ENCODE measurements around the gene CPLX4.

CPLX4 gene

DNA sequence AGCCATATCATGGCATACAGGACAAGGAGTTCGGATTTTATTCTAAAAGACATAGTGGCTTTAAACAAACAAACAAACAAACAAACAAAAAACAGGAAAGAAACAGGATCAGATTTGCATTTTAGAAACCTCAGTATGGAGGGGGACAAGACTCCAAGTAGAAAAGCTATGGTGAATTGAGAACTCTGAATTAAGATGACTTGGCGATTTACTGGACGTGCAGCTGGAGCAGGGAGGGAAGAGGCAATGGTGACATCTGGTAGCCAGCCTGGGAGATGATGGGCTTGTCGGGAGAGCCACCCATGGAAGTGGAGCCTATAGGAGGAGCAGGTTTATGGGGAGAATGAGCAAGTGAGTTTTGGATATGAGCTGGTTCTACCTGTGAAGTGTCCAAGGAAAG lies 13.2 kb downstream of the CPLX4 start:
- DNase-seq (ENCODE audit: insufficient read length) (no peak), FAIRE-seq (no peak)
- TF ChIP-seq TAF1 (IDR thresholded peaks at IDR 0.05; ENCODE audit: borderline replicate concordance, low read depth, low read length) (no peak), POLR2A (IDR thresholded peaks at IDR 0.05; ENCODE audit: low read depth, low read length) (no peak), POLR2AphosphoS5 (IDR thresholded peaks at IDR 0.05; ENCODE audit: low read depth, low read length) (no peak)

DNA sequence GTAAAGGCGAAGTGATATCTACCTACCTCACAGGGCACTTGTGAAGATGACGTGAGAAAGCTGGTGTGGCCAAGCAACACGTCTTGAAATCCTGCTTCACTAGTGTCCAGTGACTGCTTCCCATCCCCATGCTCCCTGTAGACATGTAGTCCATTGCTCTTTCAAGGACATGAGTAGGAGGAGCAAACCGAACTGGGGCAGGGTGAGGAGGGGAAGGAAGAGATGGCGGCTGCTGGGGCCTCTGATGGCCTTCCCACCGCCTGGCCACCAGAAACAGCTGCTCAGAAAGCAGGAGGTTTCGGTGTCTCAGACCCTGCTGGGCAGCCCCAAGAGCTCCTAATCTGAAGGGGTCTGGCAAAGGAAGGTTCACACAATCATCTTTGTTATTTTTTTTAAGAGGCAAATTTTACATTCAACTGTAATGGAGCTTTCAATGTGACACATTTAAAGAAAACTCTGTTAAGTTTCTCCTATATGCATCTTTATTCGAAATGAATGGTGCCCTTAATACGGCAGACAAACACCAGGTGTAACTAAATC lies 14.7 kb downstream of the CPLX4 start:
- FAIRE-seq (no peak), DNase-seq (ENCODE audit: insufficient read length) (no peak)
- TF ChIP-seq TAF1 (IDR thresholded peaks at IDR 0.05; ENCODE audit: borderline replicate concordance, low read depth, low read length), result no peak
- TF ChIP-seq POLR2AphosphoS5 (IDR thresholded peaks at IDR 0.05; ENCODE audit: low read depth, low read length), result no peak
- no peak for TF ChIP-seq POLR2A (IDR thresholded peaks at IDR 0.05; ENCODE audit: low read depth, low read length)

GRCh38 chr18:59303006-59303405 lies 15.4 kb downstream of the CPLX4 start:
- DNase-seq (ENCODE audit: insufficient read length) (no peak), FAIRE-seq (no peak)
- TF ChIP-seq POLR2A (IDR thresholded peaks at IDR 0.05; ENCODE audit: low read depth, low read length), result no peak
- TF ChIP-seq POLR2AphosphoS5 (IDR thresholded peaks at IDR 0.05; ENCODE audit: low read depth, low read length), result no peak
- TF ChIP-seq TAF1 (IDR thresholded peaks at IDR 0.05; ENCODE audit: borderline replicate concordance, low read depth, low read length), result no peak

DNA sequence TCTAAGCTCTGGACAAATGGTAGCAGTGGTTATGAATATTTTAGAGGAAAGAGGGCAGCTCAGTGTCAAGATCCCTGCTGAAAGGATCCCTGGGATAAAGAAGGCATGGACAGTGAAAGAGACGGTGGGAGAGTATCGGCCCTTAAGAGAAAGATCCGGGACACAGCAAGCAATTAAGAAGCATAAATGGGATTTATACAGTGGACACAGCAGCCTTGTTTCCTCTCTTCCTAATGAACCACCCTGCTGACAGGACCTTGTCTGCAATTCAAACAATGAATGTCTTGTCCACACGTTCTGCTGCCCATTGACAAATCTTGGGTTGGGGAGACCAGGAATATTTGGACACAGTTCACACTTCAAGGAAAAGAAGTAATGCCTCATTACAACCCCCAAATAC lies 16.5 kb downstream of the CPLX4 start:
- no peak for FAIRE-seq
- TF ChIP-seq POLR2AphosphoS5 (IDR thresholded peaks at IDR 0.05; ENCODE audit: low read depth, low read length) (no peak), POLR2A (IDR thresholded peaks at IDR 0.05; ENCODE audit: low read depth, low read length) (no peak)
- DNase-seq (ENCODE audit: insufficient read length), result no peak

DNA sequence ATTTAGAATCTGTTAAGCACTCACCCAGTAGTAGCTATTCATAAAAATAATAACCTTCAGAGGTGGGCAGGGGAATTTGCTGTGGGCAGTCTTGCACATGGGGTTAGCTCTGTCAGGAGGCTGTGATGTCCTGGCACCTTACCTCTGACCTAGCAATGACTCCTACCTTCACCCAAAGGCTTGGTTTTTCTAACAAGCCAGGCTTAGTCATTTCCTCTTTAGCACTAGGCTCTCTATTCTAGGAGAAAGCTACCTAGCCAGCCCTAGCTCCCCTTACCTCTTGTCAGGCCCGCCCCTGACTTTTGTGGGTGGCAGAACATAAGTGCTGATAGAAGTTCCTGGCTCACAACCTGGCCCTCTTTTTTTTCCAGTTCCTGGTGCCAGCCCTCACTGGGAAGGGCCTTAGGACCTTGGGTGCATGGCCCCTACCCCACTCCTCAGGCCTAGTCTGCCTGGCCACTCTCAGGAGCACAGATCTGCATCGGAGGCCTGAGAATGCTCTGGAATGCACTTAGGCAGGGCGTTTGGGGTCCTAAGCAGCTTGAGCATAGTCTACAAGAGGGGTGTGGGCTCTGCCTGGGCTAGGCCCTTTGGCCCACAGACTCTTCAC lies 17.7 kb downstream of the CPLX4 start:
- TF ChIP-seq POLR2A (IDR thresholded peaks at IDR 0.05; ENCODE audit: low read depth, low read length), result no peak
- TF ChIP-seq POLR2AphosphoS5 (IDR thresholded peaks at IDR 0.05; ENCODE audit: low read depth, low read length), result no peak
- no peak for TF ChIP-seq TAF1 (IDR thresholded peaks at IDR 0.05; ENCODE audit: borderline replicate concordance, low read depth, low read length)
- DNase-seq (ENCODE audit: insufficient read length), result no peak
- FAIRE-seq, result no peak

GRCh38 chr18:59298871-59299270 lies 19.6 kb downstream of the CPLX4 start:
- DNase-seq (ENCODE audit: insufficient read length) (no peak), FAIRE-seq (no peak)
- TF ChIP-seq POLR2AphosphoS5 (IDR thresholded peaks at IDR 0.05; ENCODE audit: low read depth, low read length), result no peak
- no peak for TF ChIP-seq POLR2A (IDR thresholded peaks at IDR 0.05; ENCODE audit: low read depth, low read length)
- no peak for TF ChIP-seq TAF1 (IDR thresholded peaks at IDR 0.05; ENCODE audit: borderline replicate concordance, low read depth, low read length)

- DNase-seq (ENCODE audit: insufficient read length), result no peak
- no peak for TF ChIP-seq TAF1 (IDR thresholded peaks at IDR 0.05; ENCODE audit: borderline replicate concordance, low read depth, low read length)
- no peak for TF ChIP-seq POLR2AphosphoS5 (IDR thresholded peaks at IDR 0.05; ENCODE audit: low read depth, low read length)
- no peak for TF ChIP-seq POLR2A (IDR thresholded peaks at IDR 0.05; ENCODE audit: low read depth, low read length)
- FAIRE-seq, result no peak
Measured at GRCh38 chr18:59293317-59293716, 25.1 kb downstream of the CPLX4 start.

DNA sequence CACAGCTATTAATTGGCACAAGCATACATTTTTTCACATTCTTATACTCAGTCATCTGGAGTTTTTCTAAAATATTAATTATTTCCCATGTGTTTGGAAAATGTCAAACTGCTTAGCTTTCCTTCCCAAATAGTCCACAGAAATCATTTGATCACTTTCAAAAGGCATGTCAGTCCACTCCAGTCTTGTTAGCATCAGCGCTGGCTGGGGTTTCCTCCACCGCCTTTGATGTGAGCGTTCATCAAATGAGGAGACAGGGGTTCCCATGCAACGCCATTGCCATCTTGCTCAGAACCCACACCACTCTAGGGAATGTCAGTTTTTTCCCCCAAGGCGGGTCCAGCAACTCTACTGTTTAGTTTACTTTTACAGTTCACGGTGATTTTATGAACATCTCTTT lies 32.1 kb downstream of the CPLX4 start:
- TF ChIP-seq POLR2A (IDR thresholded peaks at IDR 0.05; ENCODE audit: low read depth, low read length), result no peak
- TF ChIP-seq POLR2AphosphoS5 (IDR thresholded peaks at IDR 0.05; ENCODE audit: low read depth, low read length), result no peak
- no peak for TF ChIP-seq TAF1 (IDR thresholded peaks at IDR 0.05; ENCODE audit: borderline replicate concordance, low read depth, low read length)
- DNase-seq (ENCODE audit: insufficient read length) (no peak), FAIRE-seq (no peak)

DNA sequence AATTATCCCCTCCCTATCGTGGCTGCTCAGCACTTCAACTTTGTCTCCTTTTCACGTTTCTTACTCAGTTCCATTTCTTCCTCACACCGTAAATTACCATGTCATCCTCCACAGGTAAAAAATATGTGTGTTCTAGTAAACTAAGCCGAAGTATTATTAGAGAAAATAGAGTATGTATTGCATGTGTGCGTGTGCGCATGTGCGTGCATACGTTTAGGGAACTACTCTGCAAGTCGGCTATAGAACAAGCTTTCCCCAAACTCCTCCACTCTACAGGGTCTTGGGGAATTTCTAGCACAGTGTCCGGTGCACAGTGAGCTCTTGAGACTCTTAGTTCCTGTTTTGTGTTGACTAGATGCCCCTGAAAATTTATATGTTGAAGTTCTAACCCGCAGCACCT lies 36.1 kb downstream of the CPLX4 start:
- DNase-seq (ENCODE audit: insufficient read length) (no peak), FAIRE-seq (no peak)
- no peak for TF ChIP-seq POLR2A (IDR thresholded peaks at IDR 0.05; ENCODE audit: low read depth, low read length)
- TF ChIP-seq POLR2AphosphoS5 (IDR thresholded peaks at IDR 0.05; ENCODE audit: low read depth, low read length), result no peak
- no peak for TF ChIP-seq TAF1 (IDR thresholded peaks at IDR 0.05; ENCODE audit: borderline replicate concordance, low read depth, low read length)

DNA sequence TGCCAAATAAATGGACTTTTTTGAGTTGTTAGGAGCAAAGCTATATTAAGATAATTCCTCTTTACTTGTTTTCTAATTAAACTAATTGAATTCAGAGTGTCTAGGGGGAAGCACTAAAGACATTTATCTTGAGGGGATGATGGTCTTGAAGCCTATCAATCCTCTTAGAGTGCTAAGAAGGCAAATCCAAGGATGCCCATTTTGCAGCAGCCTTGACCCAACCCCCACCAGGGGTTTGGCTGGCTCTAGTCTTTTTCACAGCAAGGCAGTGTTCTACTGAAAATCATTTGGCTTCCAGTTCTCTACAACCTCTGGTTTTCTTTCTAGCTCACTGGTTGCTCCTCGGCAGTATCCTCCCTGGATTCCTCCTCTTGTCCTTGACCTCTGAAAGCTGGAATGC lies 38.7 kb downstream of the CPLX4 start:
- TF ChIP-seq POLR2AphosphoS5 (IDR thresholded peaks at IDR 0.05; ENCODE audit: low read depth, low read length) (no peak), TAF1 (IDR thresholded peaks at IDR 0.05; ENCODE audit: borderline replicate concordance, low read depth, low read length) (no peak), POLR2A (IDR thresholded peaks at IDR 0.05; ENCODE audit: low read depth, low read length) (no peak)
- FAIRE-seq, result no peak
- no peak for DNase-seq (ENCODE audit: insufficient read length)

DNA sequence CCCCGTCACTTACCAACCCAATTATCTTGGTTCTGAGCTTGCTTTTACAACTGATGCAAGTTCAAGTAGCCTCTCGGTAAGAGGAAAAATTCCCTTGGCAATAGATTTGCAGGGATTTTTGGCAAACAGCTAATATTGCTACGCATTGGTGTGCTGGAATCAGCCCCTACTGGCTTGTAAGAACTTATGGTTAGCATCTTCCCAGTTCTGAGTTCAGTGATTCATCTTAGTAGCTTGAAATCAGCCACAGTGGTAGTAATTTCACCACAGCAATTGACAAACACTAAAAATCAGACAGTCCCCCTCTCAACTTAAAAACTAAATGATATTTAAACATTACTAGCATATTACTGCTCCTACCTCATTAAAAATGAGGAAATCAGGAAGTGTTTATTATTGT lies 39.3 kb downstream of the CPLX4 start:
- no peak for TF ChIP-seq POLR2AphosphoS5 (IDR thresholded peaks at IDR 0.05; ENCODE audit: low read depth, low read length)
- TF ChIP-seq TAF1 (IDR thresholded peaks at IDR 0.05; ENCODE audit: borderline replicate concordance, low read depth, low read length), result no peak
- TF ChIP-seq POLR2A (IDR thresholded peaks at IDR 0.05; ENCODE audit: low read depth, low read length), result no peak
- DNase-seq (ENCODE audit: insufficient read length) (no peak), FAIRE-seq (no peak)

GRCh38 chr18:59278793-59279192 lies 39.7 kb downstream of the CPLX4 start:
- TF ChIP-seq POLR2A (IDR thresholded peaks at IDR 0.05; ENCODE audit: low read depth, low read length), result no peak
- TF ChIP-seq TAF1 (IDR thresholded peaks at IDR 0.05; ENCODE audit: borderline replicate concordance, low read depth, low read length), result no peak
- TF ChIP-seq POLR2AphosphoS5 (IDR thresholded peaks at IDR 0.05; ENCODE audit: low read depth, low read length), result no peak
- DNase-seq (ENCODE audit: insufficient read length) (no peak), FAIRE-seq (no peak)

All from GM12892 (cell line).